ENCODE results near the gene CTNS.

CTNS gene

DNA sequence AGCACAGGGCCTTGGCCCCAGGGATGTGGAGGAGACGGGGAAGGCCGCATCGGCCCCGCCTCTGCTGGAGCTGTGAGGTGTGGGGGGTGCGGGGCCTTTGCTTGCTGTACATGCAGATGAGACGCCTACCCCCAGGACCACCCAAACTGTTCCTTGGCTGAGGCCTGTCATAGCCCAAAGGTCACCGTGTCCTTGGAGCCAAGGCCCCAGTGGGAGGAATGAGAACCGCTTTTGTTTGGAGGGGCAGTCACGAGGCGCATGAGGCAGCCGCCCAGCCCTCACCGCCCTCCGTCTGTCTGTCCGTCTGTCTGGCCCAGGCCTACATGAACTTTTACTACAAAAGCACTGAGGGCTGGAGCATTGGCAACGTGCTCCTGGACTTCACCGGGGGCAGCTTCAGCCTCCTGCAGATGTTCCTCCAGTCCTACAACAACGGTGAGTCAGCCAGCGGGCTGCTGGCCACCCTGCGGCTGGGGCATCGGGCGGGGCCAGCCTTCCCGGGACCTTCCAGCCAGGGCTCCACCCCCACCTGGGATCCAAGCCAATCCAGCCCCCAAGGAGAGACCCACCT lies 23.1 kb downstream of the CTNS start:
- DNase-seq (ENCODE audit: low read depth) = peak; percentile 83

DNA sequence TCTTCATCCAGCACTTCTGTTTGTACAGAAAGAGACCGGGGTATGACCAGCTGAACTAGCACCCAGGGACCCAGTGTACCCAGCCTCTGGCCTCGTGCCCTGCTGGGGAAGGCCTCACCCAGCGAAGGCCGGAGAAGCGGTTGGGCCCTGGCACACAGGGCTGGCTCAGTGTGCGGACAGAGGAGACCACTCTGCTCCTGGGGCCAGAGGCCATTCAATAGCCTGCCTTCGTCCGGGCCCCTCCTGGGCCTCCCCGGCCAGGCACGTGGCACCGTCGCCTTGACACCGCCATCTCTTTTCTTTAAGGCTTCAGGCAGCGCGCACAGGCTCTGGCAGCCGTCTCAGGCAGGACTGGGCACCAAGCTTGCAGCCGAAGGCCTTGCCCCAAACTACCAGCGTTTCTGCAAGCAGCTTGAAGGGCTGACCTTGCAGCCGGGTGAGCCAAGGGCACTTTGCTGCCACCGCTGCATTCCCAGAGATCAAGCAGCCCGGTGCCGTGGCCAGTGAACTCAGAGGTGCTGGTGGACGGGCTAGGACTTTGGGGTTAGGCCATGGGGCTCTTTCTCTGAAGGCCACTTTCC lies 23.8 kb downstream of the CTNS start:
- DNase-seq (ENCODE audit: low read depth) = no peak

DNA sequence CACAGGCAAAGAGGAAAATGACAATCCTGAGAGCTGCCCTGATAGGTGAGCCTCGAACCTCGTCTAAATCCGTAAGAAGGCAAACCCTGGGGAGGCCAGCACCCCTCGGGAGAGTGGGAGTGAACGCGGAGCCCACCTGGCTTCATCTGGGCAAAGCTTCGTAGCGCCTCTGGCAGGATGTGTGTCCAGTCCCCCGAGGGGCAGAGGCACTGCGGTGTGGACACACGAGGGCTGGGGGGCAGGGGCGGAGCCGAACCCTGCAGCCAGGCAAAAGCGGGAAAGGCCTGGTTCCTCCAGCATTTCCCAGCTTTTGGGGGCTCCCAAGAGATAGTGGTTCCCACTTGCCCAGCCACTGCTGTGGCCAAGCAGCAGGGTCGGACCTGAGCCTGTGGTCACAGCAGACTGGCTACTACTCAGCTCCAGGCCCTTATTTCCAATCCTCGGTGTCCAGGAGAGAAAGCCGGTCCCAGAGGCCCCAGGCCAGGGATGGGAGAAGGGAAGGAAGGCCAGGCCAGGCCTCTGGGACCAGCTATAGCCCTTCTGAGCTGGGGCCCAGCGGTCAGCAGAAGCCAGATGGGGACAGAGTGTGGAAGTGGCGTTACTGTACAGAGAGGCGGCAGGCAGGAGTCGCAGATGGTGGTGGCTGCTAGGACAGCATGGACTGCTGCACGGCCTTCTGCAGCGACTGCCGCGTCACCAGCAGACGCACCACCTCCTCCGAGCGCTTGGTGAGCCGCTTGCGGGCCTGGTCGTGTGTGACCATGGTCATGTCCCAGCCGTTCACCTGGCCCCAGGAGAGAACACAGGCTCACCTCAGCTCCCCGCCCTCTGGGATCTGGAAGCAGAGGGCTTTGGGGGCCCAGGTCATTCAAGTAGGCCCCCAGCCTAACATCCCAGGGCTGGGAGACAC lies 26.8 kb downstream of the CTNS start:
- DNase-seq (ENCODE audit: low read depth) = no peak

DNA sequence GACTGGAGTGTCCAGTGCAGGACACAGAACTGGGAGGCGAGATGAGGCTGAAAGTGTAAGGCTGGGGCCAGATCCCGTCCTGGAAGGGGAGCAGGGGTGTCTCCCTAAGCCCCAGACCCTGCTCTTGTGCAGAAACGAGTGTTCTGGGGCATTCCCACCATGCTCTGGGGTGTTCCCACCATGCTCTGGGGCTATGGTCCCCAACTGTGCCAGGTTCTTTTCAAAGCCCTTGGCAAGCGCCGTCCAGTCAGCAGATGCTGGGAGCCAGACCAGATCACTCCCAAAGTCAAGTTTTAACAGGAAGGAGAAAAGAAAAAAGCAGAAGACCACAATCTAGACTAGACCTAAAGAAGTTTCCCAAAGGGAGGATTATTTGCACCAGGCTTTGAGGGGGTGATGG lies 29.3 kb downstream of the CTNS start:
- DNase-seq (ENCODE audit: low read depth) = no peak

DNA sequence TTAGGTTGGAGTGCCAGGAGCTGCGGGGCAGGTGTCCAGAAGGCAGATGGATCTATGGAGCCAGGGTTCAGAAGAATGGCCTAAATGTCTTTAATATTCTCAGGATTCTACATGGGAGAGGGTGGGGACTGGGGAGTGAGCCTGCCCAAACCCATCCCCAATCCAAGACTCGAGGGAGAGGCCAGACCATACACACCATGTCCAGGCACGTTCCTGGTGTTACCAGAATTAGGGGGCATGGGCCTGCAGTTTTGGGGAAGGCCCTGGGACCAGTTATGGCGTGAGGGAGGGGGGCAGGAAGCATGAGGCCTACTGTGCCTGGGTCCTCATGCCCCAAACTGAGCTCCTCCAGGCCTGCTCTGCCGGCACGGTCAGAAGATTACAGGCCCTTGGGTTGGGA lies 30.0 kb downstream of the CTNS start:
- DNase-seq (ENCODE audit: low read depth) = no peak

DNA sequence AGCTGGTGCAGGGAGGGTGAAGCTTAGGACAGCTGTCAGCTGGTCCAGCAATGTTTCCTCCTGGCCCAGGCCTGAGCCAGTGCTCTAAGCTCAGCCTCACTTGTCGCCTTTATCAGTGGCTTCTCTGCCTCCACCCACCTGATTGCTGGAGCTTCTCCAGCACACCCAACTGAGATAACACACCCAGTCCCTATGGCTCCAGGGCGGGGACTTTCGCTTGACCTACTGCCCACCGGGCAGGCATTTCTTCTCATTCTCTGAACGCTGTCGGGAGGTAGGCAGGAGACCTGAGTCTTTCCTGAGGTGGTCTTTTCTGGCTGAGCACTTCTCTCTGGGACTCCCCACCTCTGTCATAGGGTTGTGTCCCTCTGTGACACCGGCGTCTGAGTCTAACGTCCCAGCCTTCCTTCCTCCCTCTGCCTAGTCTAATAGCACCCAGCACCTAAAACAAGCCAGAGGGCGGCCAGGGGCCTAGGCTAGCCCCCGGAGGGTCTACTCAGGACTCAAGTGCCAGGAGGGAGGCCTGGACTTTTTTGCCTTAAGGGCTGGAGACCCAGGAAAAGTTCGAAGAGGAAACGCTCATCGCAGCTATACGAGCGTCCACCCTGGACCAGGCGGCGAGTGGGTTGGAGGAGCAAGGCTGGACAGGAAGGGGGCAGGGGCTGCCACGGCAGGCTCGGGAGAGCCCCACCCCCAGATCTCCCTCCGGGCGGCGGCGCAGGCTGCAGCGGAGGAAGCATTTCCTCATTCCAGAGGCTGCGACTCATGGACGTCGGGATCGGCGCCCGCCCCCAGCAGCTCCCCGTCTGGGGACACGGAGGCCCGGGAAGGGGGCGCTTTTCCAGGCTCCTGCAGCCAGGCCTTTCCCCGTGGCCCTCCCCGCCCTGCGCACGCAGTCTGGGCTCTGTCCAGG lies 31.1 kb downstream of the CTNS start:
- DNase-seq (ENCODE audit: low read depth) = peak; percentile 93

DNA sequence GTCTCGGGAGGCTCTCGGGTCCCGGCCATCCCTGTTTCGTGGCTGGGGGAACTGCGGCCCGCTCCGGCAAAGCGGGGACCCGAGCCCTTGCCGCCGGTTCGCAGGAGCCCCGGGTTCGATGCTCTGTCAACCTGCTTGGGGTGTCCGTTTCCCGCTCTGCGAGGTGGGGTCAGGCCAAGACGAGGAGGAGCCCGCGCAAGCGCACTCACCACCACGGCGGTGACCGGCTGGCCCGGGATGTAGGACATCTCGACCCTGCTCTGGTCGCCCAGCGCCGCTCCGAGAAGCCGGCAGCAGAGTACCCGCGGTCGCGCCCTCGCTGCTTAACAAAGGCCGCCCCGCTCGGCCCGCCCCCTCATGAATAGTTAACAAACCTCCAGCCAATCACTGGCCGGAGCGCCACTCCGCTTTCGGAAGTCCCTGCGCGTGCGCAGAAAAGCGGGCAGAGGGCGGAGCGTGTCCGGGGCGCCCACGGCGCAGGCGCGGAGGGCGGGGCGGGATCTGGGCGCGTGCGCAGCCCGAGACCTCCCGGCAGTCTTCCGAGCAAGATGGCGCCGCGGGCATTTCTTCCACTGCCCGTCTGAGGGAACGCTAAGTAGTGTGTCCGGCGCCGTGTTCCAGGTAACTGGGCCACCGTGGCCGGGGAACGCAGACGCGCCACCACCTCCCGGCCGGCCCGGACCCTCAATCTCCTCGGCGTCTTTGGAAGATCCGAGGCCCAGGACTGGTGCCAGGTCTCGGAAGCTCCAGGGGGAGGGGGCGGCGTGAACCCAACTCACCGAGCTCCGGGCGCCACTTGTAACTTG lies 31.9 kb downstream of the CTNS start, which contains the start of the genes EMC6 and TAX1BP3:
Gene EMC6, plus strand, starts transcription at position 534 of the 806 bp plus-strand sequence. CDS start 335 bp downstream, outside the sequence.
Gene TAX1BP3, minus strand, starts transcription at position 300 of the 806 bp plus-strand sequence. Its CDS starts 52 bp downstream, at position 248.
- DNase-seq (ENCODE audit: low read depth) = peak; percentile 96

DNA sequence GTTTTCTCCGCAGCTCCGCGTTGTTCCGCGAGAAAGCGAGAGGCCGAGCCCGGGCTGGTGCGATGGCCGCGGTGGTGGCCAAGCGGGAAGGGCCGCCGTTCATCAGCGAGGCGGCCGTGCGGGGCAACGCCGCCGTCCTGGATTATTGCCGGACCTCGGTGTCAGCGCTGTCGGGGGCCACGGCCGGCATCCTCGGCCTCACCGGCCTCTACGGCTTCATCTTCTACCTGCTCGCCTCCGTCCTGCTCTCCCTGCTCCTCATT lies 32.5 kb downstream of the CTNS start:
- no peak for DNase-seq (ENCODE audit: low read depth)

DNA sequence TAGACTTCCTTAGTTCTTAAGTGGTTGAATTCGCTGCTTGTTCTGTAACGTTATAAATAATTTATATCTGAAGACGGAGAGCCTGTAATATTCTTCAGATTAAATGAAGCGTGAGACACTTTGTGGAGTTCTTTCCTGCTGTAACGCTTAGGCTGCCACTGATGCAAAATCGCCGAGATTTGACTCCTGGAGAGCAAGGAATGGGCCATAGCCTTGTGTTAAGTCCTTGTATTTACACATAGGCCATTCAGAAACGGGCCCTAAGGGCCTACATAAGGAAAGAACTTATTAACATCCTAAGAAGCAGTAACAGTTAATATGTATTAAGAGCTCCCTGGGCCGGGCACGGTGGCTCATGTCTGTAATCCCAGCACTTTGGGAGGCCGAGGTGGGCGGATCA lies 33.0 kb downstream of the CTNS start:
- no peak for DNase-seq (ENCODE audit: low read depth)

DNA sequence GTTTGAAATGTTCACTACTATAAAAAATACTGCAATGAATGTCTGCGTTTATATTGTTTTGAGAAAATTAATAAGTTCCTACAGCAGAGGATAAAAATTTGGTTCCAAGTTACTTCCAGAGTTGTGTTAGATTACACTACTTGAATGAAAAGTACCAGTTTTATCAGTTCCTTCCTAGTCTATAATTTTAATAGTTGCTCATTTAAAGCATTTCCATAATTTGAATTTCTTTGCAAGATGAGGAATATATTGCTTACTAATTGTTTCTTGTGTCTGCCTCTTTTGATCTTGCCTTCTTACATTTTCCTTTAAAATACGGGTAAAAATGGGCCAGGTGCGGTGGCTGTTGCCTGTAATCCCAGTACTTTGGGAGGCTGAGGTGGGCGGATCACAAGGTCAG lies 36.0 kb downstream of the CTNS start:
- DNase-seq (ENCODE audit: low read depth) = no peak

DNA sequence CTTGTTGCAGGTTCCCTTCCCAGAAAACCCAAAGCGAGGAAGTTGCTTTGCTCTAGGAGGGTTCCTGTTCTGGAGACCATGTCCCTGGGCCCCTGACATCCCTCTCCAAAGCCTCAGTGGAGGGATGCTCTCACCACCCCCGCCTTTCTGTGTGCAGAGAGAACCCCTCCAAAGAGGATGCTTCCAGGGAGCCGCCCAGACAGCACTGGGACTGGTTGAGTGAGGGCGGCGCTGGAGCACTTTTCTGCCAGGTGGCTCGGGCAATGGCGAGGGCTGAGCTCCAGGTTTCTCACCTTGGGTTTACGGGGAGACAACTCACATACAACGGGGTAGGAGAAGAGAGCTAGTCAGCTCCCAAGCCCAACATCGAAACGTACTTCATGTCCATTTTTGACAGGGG lies 39.3 kb downstream of the CTNS start:
- no peak for DNase-seq (ENCODE audit: low read depth)

DNA sequence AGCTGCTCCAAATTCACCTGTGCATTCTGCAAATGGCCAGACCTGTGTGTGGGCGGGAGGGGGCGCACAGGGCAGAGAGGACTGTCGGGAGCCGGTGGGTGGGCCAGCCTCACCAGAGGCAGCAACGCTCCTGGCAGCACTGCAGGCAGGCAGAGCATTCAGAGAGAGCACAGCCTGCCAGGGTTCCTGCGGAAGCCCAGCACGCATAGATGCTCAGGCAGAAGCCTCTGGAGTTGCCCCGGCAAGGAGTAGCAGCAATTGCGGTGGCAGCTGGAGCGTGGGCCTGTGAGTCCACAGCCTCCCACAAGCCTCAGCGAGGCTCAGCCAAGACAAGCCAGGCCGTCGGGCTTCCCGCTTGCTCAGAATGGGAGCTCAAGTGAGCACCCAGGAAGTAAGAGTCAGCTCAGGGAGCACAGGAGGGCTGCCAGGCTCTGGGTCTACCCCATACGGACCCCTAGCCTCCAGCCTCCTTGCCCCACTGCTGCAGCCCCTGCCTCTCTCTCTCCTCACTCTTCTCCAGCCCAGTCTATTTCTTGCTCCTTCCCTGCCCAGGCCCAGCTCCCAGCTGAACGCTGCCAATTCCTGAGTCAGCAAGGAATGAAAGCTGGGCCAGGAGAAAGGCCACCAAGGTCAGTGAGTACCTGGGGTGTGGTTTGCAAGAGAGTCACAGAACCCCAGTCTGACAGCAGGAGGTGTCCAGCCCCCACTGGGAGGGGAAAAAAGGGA lies 41.7 kb downstream of the CTNS start:
- DNase-seq (ENCODE audit: low read depth) = no peak

DNA sequence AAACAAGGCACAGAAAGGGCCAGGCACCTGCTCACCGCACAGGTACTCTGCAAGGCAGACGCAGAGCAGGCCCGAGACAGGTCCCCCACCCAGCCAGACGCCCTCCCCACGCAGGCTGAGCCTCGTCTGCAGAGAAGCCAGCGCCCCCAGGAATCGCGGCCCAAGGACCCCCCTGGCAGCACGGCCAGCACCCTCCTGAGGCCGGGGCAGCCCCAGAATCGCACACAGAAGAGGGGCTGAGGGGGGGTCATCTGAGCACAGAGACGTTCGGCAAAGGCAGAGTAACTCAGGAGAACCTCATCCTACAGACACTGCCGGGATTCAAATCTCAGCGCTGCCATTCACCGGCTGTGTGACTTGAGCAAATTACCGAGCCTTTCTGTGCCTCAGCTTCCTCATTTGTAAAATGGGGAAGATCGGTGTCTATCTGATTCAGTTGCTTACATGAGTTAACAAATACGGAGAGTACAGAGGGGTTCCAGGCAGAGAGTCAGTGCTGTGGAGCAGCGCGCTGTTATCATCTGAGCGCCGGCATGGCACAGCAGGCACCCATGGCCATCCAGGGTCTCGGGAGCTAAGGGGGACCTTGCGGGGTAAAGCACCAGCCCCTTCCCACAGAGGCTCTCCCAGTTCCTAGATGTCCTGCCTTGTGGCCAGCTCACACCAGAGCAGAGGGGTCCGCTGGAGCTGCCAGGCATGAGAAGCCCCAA lies 42.4 kb downstream of the CTNS start:
- no peak for DNase-seq (ENCODE audit: low read depth)

DNA sequence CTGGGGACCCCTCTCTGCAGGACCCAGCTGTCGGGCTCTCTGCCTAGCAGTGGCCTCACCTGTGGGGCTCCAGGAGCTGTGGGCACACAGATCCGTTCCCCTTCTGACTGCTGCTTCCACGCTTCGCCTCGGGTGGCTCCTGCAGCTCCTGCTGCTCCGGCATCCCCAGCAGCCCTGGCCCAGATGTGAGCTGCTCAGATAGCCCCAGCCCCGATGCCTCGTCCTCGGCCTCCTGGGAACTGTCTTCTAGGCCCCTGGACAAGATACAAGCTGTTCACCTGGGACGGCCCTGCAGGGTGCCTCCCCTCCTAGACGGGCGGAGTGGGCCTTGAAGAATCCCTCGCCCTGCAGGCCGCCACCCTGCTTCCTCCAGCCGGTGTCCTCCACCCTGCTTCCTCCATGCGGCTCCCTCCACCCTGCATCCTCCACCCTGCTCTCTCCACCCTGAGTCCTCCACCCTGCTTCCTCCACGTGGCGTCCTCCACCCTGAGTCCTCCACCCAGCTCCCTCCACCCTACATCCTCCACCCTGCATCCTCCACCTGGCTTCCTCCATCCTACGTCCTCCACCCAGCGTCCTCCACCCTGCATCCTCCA lies 43.1 kb downstream of the CTNS start:
- no peak for DNase-seq (ENCODE audit: low read depth)

DNA sequence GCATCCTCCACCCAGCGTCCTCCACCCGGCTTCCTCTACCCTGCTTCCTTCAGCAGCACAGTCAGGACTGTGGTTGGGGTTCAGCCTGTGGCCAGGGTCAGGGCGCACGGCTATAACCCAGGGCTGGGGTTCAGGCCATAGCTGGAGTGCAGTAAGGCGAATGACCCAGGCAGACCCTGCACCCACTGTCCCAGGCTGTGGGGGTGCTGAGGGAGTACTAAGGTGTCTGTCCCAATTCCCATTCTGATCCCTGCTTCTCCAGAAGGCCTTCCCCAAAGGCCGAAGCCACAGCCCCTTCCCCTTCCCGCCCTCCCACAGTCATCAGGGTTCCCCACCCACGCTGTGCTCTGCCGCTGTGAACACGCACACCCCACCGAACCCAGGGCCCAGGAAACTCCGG lies 44.5 kb downstream of the CTNS start:
- DNase-seq (ENCODE audit: low read depth) = no peak

DNA sequence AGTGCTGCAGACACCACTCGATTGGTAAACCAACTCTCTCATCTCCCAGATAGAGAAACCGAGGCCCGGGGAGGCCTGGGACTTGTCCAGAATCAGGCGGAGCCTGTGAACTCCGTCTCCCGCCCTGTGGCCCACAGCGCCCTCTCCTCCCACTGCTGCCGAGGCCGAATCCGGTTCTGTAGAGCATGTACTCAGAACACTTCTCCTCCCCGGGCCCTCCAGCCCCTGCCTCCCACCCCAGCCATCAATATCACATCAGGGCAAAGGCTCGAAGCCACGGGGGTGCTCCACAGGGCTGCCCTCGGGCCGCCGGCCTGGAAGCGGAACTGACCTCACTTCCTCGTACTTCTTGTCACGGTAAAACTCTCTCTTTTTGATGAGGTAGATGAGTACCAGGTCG lies 45.0 kb downstream of the CTNS start:
- no peak for DNase-seq (ENCODE audit: low read depth)

DNA sequence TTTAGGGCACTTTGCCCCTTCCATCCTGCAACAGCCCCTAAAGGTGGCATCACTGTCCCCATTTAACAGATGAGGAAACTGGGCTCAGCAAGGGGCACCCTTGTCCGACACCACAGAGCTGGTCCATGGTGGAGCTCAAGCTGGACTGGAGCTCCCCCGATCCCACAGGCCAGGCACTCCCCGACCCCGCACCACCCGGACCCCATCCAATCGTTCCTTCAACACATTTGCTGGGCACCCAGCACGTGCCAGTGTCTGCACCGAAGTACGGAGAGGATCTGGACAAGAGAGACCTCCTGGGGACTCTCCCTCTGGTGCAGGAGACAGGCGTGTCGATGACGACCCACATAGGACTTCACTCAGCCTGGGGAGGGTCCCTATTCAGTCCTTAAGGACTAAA lies 45.5 kb downstream of the CTNS start:
- no peak for DNase-seq (ENCODE audit: low read depth)

DNA sequence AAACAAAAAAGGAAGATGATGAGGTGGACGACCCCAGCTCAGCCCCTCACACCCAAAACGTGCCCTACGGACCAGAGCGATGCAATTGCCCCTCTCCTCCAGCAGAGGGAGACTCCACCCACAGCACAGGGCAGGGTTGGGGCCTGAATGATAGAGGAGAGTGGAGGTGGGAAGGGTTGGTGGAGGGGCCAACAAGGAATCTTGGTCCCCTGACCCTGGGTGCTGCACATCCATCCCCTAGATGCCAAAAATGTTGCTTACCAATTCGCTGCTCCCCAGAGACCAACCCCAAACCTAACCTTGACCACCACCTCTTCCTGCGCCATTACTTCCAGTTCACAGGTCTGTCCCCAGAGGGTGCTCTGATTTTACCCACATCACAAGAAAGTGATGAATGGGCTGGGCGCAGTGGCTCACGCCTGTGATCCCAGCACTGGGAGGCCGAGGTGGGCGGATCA lies 46.5 kb downstream of the CTNS start:
- no peak for DNase-seq (ENCODE audit: low read depth)

DNA sequence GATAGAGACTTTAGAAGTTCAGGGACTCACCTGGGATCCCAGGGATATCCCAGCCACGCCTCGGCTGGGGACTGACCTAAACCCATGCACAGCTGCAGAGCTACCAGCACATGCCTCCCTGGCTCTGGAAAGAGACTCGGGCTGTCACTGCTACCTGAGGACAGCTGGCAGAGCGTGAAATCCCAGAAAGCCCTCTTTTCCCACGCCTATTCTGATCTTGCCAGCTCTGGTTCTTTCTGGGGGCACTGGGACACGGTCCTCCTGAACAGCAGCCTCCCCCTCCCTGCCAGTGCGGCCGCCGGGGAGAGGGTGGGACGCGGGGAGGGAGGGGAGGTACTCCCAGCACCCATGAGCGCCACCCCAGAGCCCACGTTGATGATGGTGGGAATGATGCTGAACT lies 48.6 kb downstream of the CTNS start:
- no peak for DNase-seq (ENCODE audit: low read depth)
